Smooth muscle cell (in vitro differentiated cells): ENCODE data around the gene GTF2A2. TPM values are rescaled to one million over a fixed set of nuclear protein-coding genes. Genes with fewer than 3 reads are reported as not detected.
A peak's percentile ranks its signal among the peaks of the same experiment; 100 is the strongest.

Experiments
- DNase-seq: peaks from one replicate; lab custom pipeline; 2025; ENCODE audit not compliant: unreplicated experiment; lab: John Stamatoyannopoulos, UW
- H2AFZ ChIP-seq: fragments of 200-600 bp; sonication (generic); 2 replicates; pipeline ENCODE4 v1.6.0; 2016; ENCODE audit warnings: antibody characterized with exemption, low read depth, mild to moderate bottlenecking
- H3F3A ChIP-seq: fragments of 200-600 bp; sonication (generic); 2 replicates; pipeline ENCODE4 v1.6.0; 2017; ENCODE audit warnings: antibody characterized with exemption, low read depth
- H3K27ac ChIP-seq: fragments of 200-600 bp; sonication (generic); 2 replicates; pipeline ENCODE4 v1.5.1; 2016; ENCODE audit warnings: low read depth, mild to moderate bottlenecking
- H3K27me3 ChIP-seq: fragments of 200-600 bp; sonication (generic); 2 replicates; pipeline ENCODE4 v1.6.1; 2016; ENCODE audit warnings: low read depth, mild to moderate bottlenecking
- H3K36me3 ChIP-seq: fragments of 200-600 bp; sonication (generic); 2 replicates; pipeline ENCODE4 v1.5.1; 2016; ENCODE audit warnings: low read depth
- H3K4me1 ChIP-seq: fragments of 200-600 bp; sonication (generic); 2 replicates; pipeline ENCODE4 v1.5.1; 2016; ENCODE audit warnings: low read depth
- H3K4me2 ChIP-seq: fragments of 200-600 bp; sonication (generic); 2 replicates; pipeline ENCODE4 v1.6.0; 2016; ENCODE audit warnings: mild to moderate bottlenecking
- H3K4me3 ChIP-seq: fragments of 200-600 bp; sonication (generic); 2 replicates; pipeline ENCODE4 v1.5.1; 2016; ENCODE audit warnings: mild to moderate bottlenecking
- H3K79me2 ChIP-seq: fragments of 200-600 bp; sonication (generic); 2 replicates; pipeline ENCODE4 v1.6.0; 2016; ENCODE audit warnings: low read depth, mild to moderate bottlenecking
- H3K9ac ChIP-seq: fragments of 200-600 bp; sonication (generic); 2 replicates; pipeline ENCODE4 v1.6.0; 2016; ENCODE audit warnings: low read depth
- H3K9me3 ChIP-seq: fragments of 200-600 bp; sonication (generic); replicated peaks from 2 replicates; pipeline ENCODE4 v1.5.1; 2016; ENCODE audit warnings: low read depth
- H4K20me1 ChIP-seq: fragments of 200-600 bp; sonication (generic); 2 replicates; pipeline ENCODE4 v1.6.0; 2016; ENCODE audit warnings: low read depth
- CTCF ChIP-seq: fragments of 200-600 bp; sonication (generic); IDR thresholded peaks from 2 replicates; pipeline ENCODE4 v1.5.1; 2017; ENCODE audit warnings: borderline replicate concordance, mild to moderate bottlenecking, antibody characterized with exemption; ENCODE audit not compliant: insufficient read depth, poor library complexity, severe bottlenecking
- WGBS: methylation state at CpG from one replicate; pipeline ENCODE4 v1.1.7; 2016; ENCODE audit warnings: low lambda C conversion rate; 5-methylcytosine and 5-hydroxymethylcytosine counted together
- polyA plus RNA-seq: library from polyadenylated mRNA; unstranded; fragments of >200 nt; fragmentation: Nextera tagmentation; extraction: Ambion mirVana; gene quantifications from 2 replicates; pipeline ENCODE4 v1.2.1, GENCODE V29; 2016
- total RNA-seq: library from RNA; depleted of rRNA; stranded (reverse); fragments of >200 nt; gene quantifications from 2 replicates; pipeline ENCODE4 v1.2.3, GENCODE V29; 2014

GTF2A2 gene
- total and polyA plus RNA-seq, 2 experiments from 2014 or later, result 102 to 261 TPM

GRCh38 chr15:59636184-59636583 is 21.1 kb downstream of the GTF2A2 start:
- TF ChIP-seq CTCF, result no peak
- no peak overlapping the region for H3K4me2 ChIP-seq
- H3K4me1 ChIP-seq, result no peaks in the 10 kb centered on the region
- no peaks in the 10 kb centered on the region for H3F3A ChIP-seq
- no peak overlapping the region for H3K4me3 ChIP-seq
- no peaks in the 10 kb centered on the region for H3K27me3 ChIP-seq
- H4K20me1 ChIP-seq, result no peaks in the 10 kb centered on the region
- no peak overlapping the region for H3K9ac ChIP-seq
- no peaks in the 10 kb centered on the region for H3K36me3 ChIP-seq
- no peak overlapping the region for H2AFZ ChIP-seq
- no peaks in the 10 kb centered on the region for H3K79me2 ChIP-seq
- no peaks in the 10 kb centered on the region for H3K9me3 ChIP-seq
- H3K27ac ChIP-seq, result no peak overlapping the region
- WGBS, result 92% methylated on average over 3 of the region's 3 CpGs
- no peak for DNase-seq

GRCh38 chr15:59632714-59633113 is 24.6 kb downstream of the GTF2A2 start:
- H3K9ac ChIP-seq, result no peak overlapping the region

GRCh38 chr15:59622289-59622688 is 35.0 kb downstream of the GTF2A2 start:
- peaks cover 26% of the 10 kb centered on the region for H3K27me3 ChIP-seq
- no peak for DNase-seq
- no peak overlapping the region for H2AFZ ChIP-seq
- WGBS, result 30% methylated on average over 6 of the region's 6 CpGs
- peak; percentile 42 for TF ChIP-seq CTCF
- H3K27ac ChIP-seq, result no peak overlapping the region
- no peaks in the 10 kb centered on the region for H4K20me1 ChIP-seq
- no peaks in the 10 kb centered on the region for H3F3A ChIP-seq
- H3K4me2 ChIP-seq, result no peak overlapping the region
- no peaks in the 10 kb centered on the region for H3K4me1 ChIP-seq
- H3K36me3 ChIP-seq, result no peaks in the 10 kb centered on the region
- no peak overlapping the region for H3K9ac ChIP-seq
- no peaks in the 10 kb centered on the region for H3K9me3 ChIP-seq
- H3K4me3 ChIP-seq, result no peak overlapping the region
- H3K79me2 ChIP-seq, result no peaks in the 10 kb centered on the region

More at GRCh38 chr15:59632714-59633113, 24.6 kb downstream of the GTF2A2 start:
- H3K4me2 ChIP-seq, result no peak overlapping the region
- H3K9me3 ChIP-seq, result no peaks in the 10 kb centered on the region
- no peaks in the 10 kb centered on the region for H3K79me2 ChIP-seq
- peak; percentile 18 for TF ChIP-seq CTCF
- no peak overlapping the region for H2AFZ ChIP-seq
- no peaks in the 10 kb centered on the region for H3K36me3 ChIP-seq
- no peak overlapping the region for H3K4me3 ChIP-seq
- H3K27ac ChIP-seq, result no peak overlapping the region
- H3K4me1 ChIP-seq, result no peaks in the 10 kb centered on the region
- no peak for DNase-seq
- H3F3A ChIP-seq, result no peaks in the 10 kb centered on the region
- WGBS, result 39% methylated on average over 4 of the region's 4 CpGs
- H3K27me3 ChIP-seq, result no peaks in the 10 kb centered on the region
- H4K20me1 ChIP-seq, result no peaks in the 10 kb centered on the region

- 88% methylated on average over 4 of the region's 4 CpGs for WGBS
- no peak for TF ChIP-seq CTCF
- H3K27me3 ChIP-seq, result peaks cover 15% of the 10 kb centered on the region
- no peaks in the 10 kb centered on the region for H3K36me3 ChIP-seq
- H3F3A ChIP-seq, result no peaks in the 10 kb centered on the region
- H3K79me2 ChIP-seq, result no peaks in the 10 kb centered on the region
- H3K27ac ChIP-seq, result no peak overlapping the region
- DNase-seq, result no peak
- no peaks in the 10 kb centered on the region for H4K20me1 ChIP-seq
- no peak overlapping the region for H3K4me2 ChIP-seq
- no peak overlapping the region for H3K4me3 ChIP-seq
- no peak overlapping the region for H3K9ac ChIP-seq
- H3K4me1 ChIP-seq, result no peaks in the 10 kb centered on the region
- no peaks in the 10 kb centered on the region for H3K9me3 ChIP-seq
- H2AFZ ChIP-seq, result no peak overlapping the region
Measured at GRCh38 chr15:59618406-59618805, 38.9 kb downstream of the GTF2A2 start.
